ENCODE data around the gene SAMD4A.
"Not testable (repeated sequence)": the region's sequence is repeated elsewhere in the genome, so short reads cannot be mapped to it uniquely, and the experiment has no call there.

Gene SAMD4A

DNA sequence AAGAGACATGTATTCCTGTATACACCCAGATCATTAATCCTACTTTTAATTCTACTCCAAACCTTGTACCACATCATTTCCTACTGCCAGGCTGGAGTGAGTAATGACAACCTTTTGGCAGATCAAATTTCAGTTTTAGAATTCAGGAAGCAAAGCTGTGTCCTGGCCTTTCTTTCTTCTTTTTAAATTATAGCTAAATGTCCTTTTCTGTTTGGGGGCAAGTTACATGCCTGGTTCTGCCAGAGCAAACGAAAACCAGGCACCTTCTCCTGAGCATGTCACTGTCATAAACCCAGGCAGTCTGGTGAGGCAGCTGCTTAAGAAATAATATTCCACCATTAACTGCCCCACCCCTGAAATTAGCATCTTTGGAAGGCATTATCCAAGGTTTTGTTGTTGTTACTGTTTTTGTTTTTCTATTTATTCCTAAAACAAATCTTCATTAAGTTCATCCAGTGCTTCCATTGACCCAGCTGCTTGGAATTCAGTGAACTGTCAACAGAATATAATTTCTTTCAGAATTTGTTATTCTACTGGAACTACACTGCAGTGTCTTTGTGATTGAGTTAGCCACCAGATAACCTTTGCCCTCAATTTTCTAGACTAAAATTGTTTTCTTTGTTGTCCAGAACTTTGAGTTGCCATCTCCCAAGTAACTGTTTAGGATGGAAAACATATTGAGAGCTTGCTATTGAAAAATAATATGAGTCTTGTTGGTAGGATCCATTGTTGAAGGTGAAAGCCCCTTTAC is 33.2 kb downstream of the SAMD4A start:
- no peak for DNase-seq (ENCODE audit: low spot score)

- no peak for DNase-seq (ENCODE audit: low spot score)
Observed at GRCh38 chr14:54600717-54601109, 33.8 kb downstream of the SAMD4A start.

DNA sequence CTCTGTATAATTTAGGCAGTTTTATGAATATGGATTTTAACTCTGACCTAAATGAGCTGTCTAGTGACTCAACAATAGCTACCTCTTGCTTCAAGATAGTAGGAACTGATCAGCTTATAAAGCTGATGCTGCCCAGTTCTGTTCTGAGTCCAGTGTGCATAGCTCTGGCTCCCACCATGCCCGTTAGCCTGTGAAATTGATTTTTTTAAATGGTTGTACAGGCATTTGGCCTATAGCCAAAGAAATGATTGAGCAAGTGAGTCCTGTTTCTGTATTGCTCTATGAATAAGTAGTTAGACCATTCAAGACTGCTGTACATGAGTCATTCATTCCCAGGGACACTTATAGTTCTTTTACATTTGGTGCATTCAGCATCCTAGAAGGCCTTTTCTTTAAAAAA is 36.4 kb downstream of the SAMD4A start:
- DNase-seq (ENCODE audit: low spot score), result no peak

DNA sequence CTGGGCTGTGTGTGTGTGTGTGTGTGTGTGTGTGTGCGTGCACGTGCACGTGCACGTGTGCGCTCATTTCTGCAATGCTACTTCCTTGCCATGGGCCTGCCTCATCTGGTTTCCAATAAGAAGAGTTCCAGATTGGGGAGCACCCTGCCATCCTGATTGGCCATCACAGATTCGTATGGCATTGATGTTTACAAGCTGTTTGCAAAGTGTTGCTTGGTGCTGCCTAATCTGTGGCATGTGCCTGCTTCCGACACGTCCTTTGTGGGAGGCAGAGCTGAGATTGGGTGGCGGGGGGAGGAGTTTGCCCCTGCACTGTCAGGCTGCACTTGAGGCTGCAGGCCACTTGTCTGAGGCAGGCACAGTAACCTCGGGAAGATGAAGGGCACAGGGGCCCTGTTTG is 39.2 kb downstream of the SAMD4A start:
- no peak for DNase-seq (ENCODE audit: low spot score)

- DNase-seq (ENCODE audit: low spot score), result no peak
Observed at GRCh38 chr14:54606631-54607133, 39.8 kb downstream of the SAMD4A start.

DNA sequence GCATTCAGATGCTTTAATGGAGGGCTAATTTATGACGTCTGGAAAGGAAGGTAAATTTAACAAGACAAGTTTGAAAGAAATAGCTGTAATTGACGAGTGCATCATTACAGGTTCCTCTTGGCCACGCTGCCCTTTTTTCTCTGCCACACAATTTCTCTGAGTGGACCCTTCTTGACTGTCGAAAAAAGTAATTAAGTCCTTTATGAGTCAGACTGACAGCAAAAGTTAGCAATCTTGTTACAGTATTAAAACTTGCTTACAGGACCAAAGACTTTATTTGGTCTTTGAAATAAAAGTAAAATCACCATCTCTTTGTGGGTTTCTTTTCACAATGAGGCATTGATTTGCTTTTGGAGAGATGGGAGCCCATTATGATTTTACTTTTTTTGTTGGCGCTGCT is 42.6 kb downstream of the SAMD4A start:
- DNase-seq (ENCODE audit: low spot score), result no peak

- no peak for DNase-seq (ENCODE audit: low spot score)
Observed at GRCh38 chr14:54610051-54610977, 43.4 kb downstream of the SAMD4A start.

DNA sequence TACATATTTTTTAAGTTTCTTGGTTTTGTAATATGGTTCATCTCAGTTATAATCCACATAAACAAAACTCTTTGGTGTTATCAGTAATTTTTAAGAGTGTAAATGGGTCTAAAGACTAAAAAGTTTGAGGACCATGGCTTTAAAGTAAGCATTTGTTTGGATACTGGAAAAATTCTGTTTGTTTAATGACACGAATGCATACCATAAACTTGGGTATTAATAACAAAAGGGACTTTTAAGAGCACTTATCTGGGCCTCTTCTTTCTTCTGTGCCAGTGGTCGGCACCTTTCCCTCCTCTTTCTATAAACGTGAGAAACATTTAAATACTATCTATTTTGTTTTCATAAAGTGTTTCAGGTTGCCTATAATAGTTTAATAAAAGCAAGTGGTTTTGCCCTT is 47.4 kb downstream of the SAMD4A start:
- no peak for DNase-seq (ENCODE audit: low spot score)

GRCh38 chr14:54617467-54617866 is 50.5 kb downstream of the SAMD4A start:
- no peak for DNase-seq (ENCODE audit: low spot score)

DNA sequence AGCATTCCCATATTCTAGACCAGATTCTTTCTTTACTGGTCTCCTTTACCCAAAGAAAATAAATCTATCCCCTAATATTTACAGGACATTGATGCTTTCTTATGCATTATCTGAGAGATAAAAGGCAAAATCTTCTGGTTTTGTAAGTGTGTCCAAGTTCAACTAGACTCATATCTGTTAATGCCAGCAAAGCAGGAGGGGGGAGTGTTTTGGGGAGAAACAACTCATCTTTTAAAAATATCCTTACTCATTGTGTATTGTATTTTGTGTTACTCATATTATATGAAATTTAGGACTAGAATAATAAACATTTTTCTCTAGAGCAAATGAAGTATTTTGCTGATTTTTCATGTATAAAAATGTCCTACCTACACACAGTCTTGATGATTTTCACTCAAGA is 54.8 kb downstream of the SAMD4A start:
- DNase-seq (ENCODE audit: low spot score), result no peak

GRCh38 chr14:54622192-54622958 is 55.4 kb downstream of the SAMD4A start:
- peak; percentile 6 for DNase-seq (ENCODE audit: low spot score)

GRCh38 chr14:54623279-54624004 is 56.5 kb downstream of the SAMD4A start:
- DNase-seq (ENCODE audit: low spot score), result no peak

GRCh38 chr14:54624005-54624358 is 57.1 kb downstream of the SAMD4A start:
- not testable (repeated sequence) for DNase-seq (ENCODE audit: low spot score)

GRCh38 chr14:54625112-54625511 is 58.2 kb downstream of the SAMD4A start:
- DNase-seq (ENCODE audit: low spot score), result no peak

GRCh38 chr14:54627219-54627539 is 60.3 kb downstream of the SAMD4A start:
- DNase-seq (ENCODE audit: low spot score), result no peak

- DNase-seq (ENCODE audit: low spot score), result peak; percentile 54
Observed at GRCh38 chr14:54627540-54628363, 60.8 kb downstream of the SAMD4A start.

DNA sequence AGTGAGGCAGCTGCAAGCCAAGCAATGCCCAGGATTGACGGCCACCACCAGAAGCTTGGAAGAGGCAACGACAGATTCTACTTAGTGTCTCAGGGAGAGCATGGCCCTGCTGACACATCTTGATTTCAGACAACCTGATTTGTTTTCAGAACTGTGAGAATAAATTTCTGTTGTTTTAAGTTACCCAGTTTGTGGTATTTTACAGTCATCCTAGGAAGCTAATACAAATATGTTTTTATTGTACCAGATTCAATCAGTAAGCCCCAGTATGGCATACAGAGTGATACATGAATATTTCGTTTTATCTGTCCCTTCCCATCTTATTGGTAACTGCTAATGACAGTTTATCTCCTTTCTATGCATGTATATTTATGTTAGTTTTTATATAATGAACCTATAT is 62.3 kb downstream of the SAMD4A start:
- no peak for DNase-seq (ENCODE audit: low spot score)

DNA sequence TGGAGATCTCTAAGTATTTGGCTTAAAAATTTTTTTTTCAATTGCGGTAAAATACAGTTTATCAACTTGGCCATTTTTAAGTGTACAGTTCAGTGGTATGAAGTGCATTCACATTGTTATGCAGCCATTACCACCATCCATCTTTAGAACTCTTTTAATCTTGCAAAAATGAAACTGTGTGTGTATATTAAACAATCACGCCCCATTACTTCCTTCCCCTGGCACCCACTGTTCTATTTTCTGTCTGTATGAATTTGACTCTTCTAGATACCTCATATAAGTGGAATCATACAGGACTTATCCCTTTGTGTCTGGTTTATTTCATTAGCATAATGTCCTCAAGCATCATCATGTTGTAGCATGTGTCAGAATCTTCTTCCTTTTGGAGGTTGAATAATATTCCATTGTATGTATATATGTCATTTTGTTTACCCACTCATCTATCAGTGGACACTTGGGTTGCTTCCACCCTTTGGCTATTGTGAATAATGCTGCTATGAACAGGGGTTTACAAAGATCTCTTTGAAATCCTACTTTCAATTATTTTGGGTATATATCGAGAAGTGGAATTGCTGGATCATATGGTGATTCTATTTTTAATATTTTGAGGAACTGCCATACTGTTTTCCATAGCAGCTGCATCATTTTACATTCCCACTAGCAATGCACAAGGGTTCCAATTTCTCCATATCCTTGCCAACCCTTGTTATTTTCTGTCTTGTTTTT is 62.9 kb downstream of the SAMD4A start:
- DNase-seq (ENCODE audit: low spot score), result peak; percentile 3

GRCh38 chr14:54631016-54631415 is 64.1 kb downstream of the SAMD4A start:
- no peak for DNase-seq (ENCODE audit: low spot score)

- no peak for DNase-seq (ENCODE audit: low spot score)
Observed at GRCh38 chr14:54632452-54632851, 65.5 kb downstream of the SAMD4A start.
